NCI-H345 treated with DMSO at 0.1 percent for 48 hours (cell line): ENCODE measurements around the gene NCSTN.

Experiments
- DNase-seq: peaks from one replicate; lab custom pipeline; 2025; ENCODE audit not compliant: unreplicated experiment; lab: John Stamatoyannopoulos, UW

Gene NCSTN

GRCh38 chr1:160351629-160352028 is 8.4 kb downstream of the NCSTN start:
- no peak for DNase-seq

GRCh38 chr1:160352555-160352954 is 9.4 kb downstream of the NCSTN start:
- no peak for DNase-seq

- DNase-seq, result no peak
Observed at GRCh38 chr1:160353223-160353622, 10.0 kb downstream of the NCSTN start.

- peak; percentile 2 for DNase-seq
Observed at GRCh38 chr1:160354388-160354985, 11.3 kb downstream of the NCSTN start.

- DNase-seq, result no peak
Observed at GRCh38 chr1:160357286-160358002, 14.3 kb downstream of the NCSTN start.

GRCh38 chr1:160358073-160358472 is 14.9 kb downstream of the NCSTN start:
- no peak for DNase-seq

- DNase-seq, result no peak
Observed at GRCh38 chr1:160359559-160360226, 16.5 kb downstream of the NCSTN start.

GRCh38 chr1:160360227-160360695 is 17.1 kb downstream of the NCSTN start:
- DNase-seq, result no peak

GRCh38 chr1:160361199-160361598 is 18.0 kb downstream of the NCSTN start:
- no peak for DNase-seq

- no peak for DNase-seq
Observed at GRCh38 chr1:160361814-160362167, 18.6 kb downstream of the NCSTN start.

GRCh38 chr1:160362168-160362957 is 19.2 kb downstream of the NCSTN start:
- no peak for DNase-seq

GRCh38 chr1:160363010-160363409 is 19.8 kb downstream of the NCSTN start:
- DNase-seq, result no peak

- DNase-seq, result no peak
Observed at GRCh38 chr1:160363951-160364735, 21.0 kb downstream of the NCSTN start.

GRCh38 chr1:160365325-160365724 is 22.1 kb downstream of the NCSTN start:
- DNase-seq, result no peak

GRCh38 chr1:160366731-160367515 is 23.7 kb downstream of the NCSTN start, which contains the start of gene NHLH1:
NHLH1 (plus strand) TSS chr1:160367071; CDS start chr1:160370732, 3,661 bp downstream.
- no peak for DNase-seq

GRCh38 chr1:160367516-160367900 is 24.3 kb downstream of the NCSTN start:
- no peak for DNase-seq

- DNase-seq, result no peak
Observed at GRCh38 chr1:160367934-160368923, 25.0 kb downstream of the NCSTN start.

GRCh38 chr1:160369087-160369486 is 25.9 kb downstream of the NCSTN start:
- DNase-seq, result no peak
